HEK293 (cell line): Measurements from ENCODE around the gene TYW5.

ENCODE experiments used
- CTCF ChIP-seq: fragments of 450-650 bp; formaldehyde crosslinking; IDR thresholded peaks from 2 replicates; pipeline ENCODE4 v1.5.1; 2016; ENCODE audit warnings: missing biosample characterization, missing genetic modification characterization
- OSR2 ChIP-seq: fragments of 450-650 bp; formaldehyde crosslinking; IDR thresholded peaks from 2 replicates; pipeline ENCODE4 v1.5.1; 2016; ENCODE audit warnings: missing biosample characterization, missing genetic modification characterization
- PBX3 ChIP-seq: sonication (generic); formaldehyde crosslinking; IDR thresholded peaks from 2 replicates; pipeline ENCODE4 v1.8.1; 2022; ENCODE audit warnings: mild to moderate bottlenecking, moderate library complexity, missing genetic modification reagents
- REPIN1 ChIP-seq: fragments of 450-650 bp; formaldehyde crosslinking; IDR thresholded peaks from 2 replicates; pipeline ENCODE4 v1.5.1; 2017; ENCODE audit warnings: missing biosample characterization, missing genetic modification characterization, low read depth
- REST ChIP-seq: fragments of 450-650 bp; formaldehyde crosslinking; IDR thresholded peaks from 2 replicates; pipeline ENCODE4 v1.5.1; 2016; ENCODE audit warnings: missing biosample characterization, missing genetic modification characterization
- SP3 ChIP-seq: fragments of 450-650 bp; formaldehyde crosslinking; IDR thresholded peaks from 2 replicates; pipeline ENCODE4 v1.5.1; 2016; ENCODE audit warnings: missing biosample characterization, missing genetic modification characterization
- ZNF174 ChIP-seq: fragments of 450-650 bp; formaldehyde crosslinking; IDR thresholded peaks from 2 replicates; pipeline ENCODE4 v1.5.0; 2017; ENCODE audit warnings: missing biosample characterization, mild to moderate bottlenecking, missing genetic modification characterization
- ZNF777 ChIP-seq: fragments of 450-650 bp; formaldehyde crosslinking; IDR thresholded peaks from 2 replicates; pipeline ENCODE4 v1.5.1; 2017; ENCODE audit warnings: missing biosample characterization, missing genetic modification characterization, borderline replicate concordance

GRCh38 chr2:199926806-199927205 is 28.5 kb downstream of the TYW5 start:
- TF ChIP-seq CTCF (tag by site-specific recombination) (no peak), REST (tag by site-specific recombination) (no peak), SP3 (tag by site-specific recombination) (no peak), PBX3 (no peak), ZNF174 (tag by site-specific recombination) (no peak), ZNF777 (tag by site-specific recombination) (no peak), REPIN1 (tag by site-specific recombination) (no peak), OSR2 (tag by site-specific recombination) (no peak)
